Heart left ventricle (tissue), 13 donors: Measurements from ENCODE around the gene NR1H3.

Source experiments
- POLR2A ChIP-seq, 2 donors: fragments of 450-650 bp; IDR thresholded peaks; one replicate each; pipeline ENCODE4 v1.6.1; 2017; ENCODE audit warnings: antibody characterized with exemption in 2 of 2, mild to moderate bottlenecking in 2 of 2, moderate library complexity in 2 of 2
- TF ChIP-seq, protein P1 (sequence below), 12 donors: fragments of 200-600 bp; sonication (generic) in 4 of 12; IDR thresholded peaks; one replicate each; pipeline versions ENCODE4 v1.5.0 to v1.8.0; 2018 to 2022; ENCODE audit warnings: antibody characterized with exemption in 12 of 12, mild to moderate bottlenecking in 5 of 12
- donor health status: ischemic (EF 13 %, LVEDD 7.1; RV severe dilation, severe dysfunction).
- donor health status: DM: no; HTN: yes; CAD: no.
- donor health status: DM: no; HTN: no; CAD: no.
- donor health status: ischemic (EF 25% LVEDD 6.9; RV normal size, moderate dysfunction).
- donor health status: ischemic (EF 25% LVEDD 5.7; RV mildly dilated, moderate dysfunction).
- donor health status: ischemic (EF 35%, LVEDD 5.7; RV mildly dilated, moderate dysfunction).
- donor health status: nonischemic (EF 11% LVEDD 7.7; RV severe dilation, severe dysfunction).
- donor health status: DM: yes; HTN: yes; CAD: no.
- donor health status: PGD.
- donor health status: ischemic (EF 29% LVEDD 5.4; RV normal size, mild dysfunction).
- donor health status: nonischemic (EF 23%, LVEDD 6.1; RV moderate dilation, normal function).

DNA sequence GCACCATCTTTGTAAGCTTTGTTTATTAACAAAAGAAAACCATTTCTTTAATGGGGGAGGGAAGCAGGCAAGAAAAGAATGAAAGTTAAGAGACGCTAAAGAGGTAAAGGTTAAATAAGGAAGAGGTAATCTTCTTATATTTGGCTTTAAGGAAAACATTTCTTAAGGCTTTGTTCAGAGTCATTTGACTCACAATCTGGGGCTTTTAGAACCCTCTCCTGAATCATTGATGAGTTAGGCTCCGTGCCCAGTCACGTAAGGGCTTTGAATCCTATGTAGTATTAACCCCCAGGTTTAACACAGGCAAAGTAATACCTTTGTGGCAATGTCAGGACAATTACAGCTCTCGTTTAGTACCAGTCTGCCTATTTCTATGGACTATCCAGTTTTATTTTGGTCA, 38.2 kb downstream of the NR1H3 start:
- no peak for TF ChIP-seq POLR2A (IDR thresholded peaks at IDR 0.05)
- TF ChIP-seq, protein P1, sequence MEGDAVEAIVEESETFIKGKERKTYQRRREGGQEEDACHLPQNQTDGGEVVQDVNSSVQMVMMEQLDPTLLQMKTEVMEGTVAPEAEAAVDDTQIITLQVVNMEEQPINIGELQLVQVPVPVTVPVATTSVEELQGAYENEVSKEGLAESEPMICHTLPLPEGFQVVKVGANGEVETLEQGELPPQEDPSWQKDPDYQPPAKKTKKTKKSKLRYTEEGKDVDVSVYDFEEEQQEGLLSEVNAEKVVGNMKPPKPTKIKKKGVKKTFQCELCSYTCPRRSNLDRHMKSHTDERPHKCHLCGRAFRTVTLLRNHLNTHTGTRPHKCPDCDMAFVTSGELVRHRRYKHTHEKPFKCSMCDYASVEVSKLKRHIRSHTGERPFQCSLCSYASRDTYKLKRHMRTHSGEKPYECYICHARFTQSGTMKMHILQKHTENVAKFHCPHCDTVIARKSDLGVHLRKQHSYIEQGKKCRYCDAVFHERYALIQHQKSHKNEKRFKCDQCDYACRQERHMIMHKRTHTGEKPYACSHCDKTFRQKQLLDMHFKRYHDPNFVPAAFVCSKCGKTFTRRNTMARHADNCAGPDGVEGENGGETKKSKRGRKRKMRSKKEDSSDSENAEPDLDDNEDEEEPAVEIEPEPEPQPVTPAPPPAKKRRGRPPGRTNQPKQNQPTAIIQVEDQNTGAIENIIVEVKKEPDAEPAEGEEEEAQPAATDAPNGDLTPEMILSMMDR (IDR thresholded peaks at IDR 0.05): no peak
